Stimulated activated CD4-positive, alpha-beta T cell treated with anti-CD3 and anti-CD28 coated beads, Interleukin-12 subunit alpha, Interleukin-12 subunit beta, amount 100 ng/mL, for 24 hours (primary cell): ENCODE measurements around the gene SLC6A9.

ENCODE experiments used
- DNase-seq, 2 experiments: peaks; one replicate each; pipeline ENCODE4 v3.0.0-alpha.2; 2020; ENCODE audit warnings: low read depth in 2 of 2

Gene SLC6A9

GRCh38 chr1:44031252-44032169 lies at the start of gene SLC6A9:
Gene SLC6A9, minus strand, starts transcription at chr1:44031462. Its CDS starts 7,185 bp downstream, at chr1:44024277.
- DNase-seq: peak in 1 of 2 experiments; percentile 40

GRCh38 chr1:44079566-44079965 lies 48.3 kb upstream of the SLC6A9 start:
- no peak for DNase-seq

- DNase-seq: no peak
Measured at GRCh38 chr1:44078104-44078503, 46.8 kb upstream of the SLC6A9 start.

GRCh38 chr1:44077421-44077820 lies 46.2 kb upstream of the SLC6A9 start:
- no peak for DNase-seq

- DNase-seq: no peak
Measured at GRCh38 chr1:44076066-44076465, 44.8 kb upstream of the SLC6A9 start.

- DNase-seq: no peak
Measured at GRCh38 chr1:44074415-44074814, 43.2 kb upstream of the SLC6A9 start.

- no peak for DNase-seq
Measured at GRCh38 chr1:44073528-44073927, 42.3 kb upstream of the SLC6A9 start.

GRCh38 chr1:44072821-44073220 lies 41.6 kb upstream of the SLC6A9 start:
- DNase-seq: no peak

GRCh38 chr1:44072204-44072603 lies 40.9 kb upstream of the SLC6A9 start:
- no peak for DNase-seq

- no peak for DNase-seq
Measured at GRCh38 chr1:44071461-44071860, 40.2 kb upstream of the SLC6A9 start.

- no peak for DNase-seq
Measured at GRCh38 chr1:44068442-44068921, 37.2 kb upstream of the SLC6A9 start.

- DNase-seq: no peak
Measured at GRCh38 chr1:44067266-44068250, 36.3 kb upstream of the SLC6A9 start.

GRCh38 chr1:44062656-44063179 lies 31.5 kb upstream of the SLC6A9 start:
- no peak for DNase-seq

- no peak for DNase-seq
Measured at GRCh38 chr1:44061857-44062256, 30.6 kb upstream of the SLC6A9 start.

GRCh38 chr1:44060830-44061267 lies 29.6 kb upstream of the SLC6A9 start:
- DNase-seq: no peak

GRCh38 chr1:44059664-44060355 lies 28.5 kb upstream of the SLC6A9 start:
- DNase-seq: no peak

- DNase-seq: no peak
Measured at GRCh38 chr1:44059212-44059611, 27.9 kb upstream of the SLC6A9 start.

GRCh38 chr1:44057293-44057692 lies 26.0 kb upstream of the SLC6A9 start:
- no peak for DNase-seq

GRCh38 chr1:44053394-44053793 lies 22.1 kb upstream of the SLC6A9 start:
- DNase-seq: no peak

GRCh38 chr1:44050261-44050660 lies 19.0 kb upstream of the SLC6A9 start:
- no peak for DNase-seq

GRCh38 chr1:44049839-44050238 lies 18.6 kb upstream of the SLC6A9 start:
- no peak for DNase-seq
